HepG2 (cell line): Measurements from ENCODE around the gene NELFB. TPM values are rescaled to one million over a fixed set of nuclear protein-coding genes. Genes with fewer than 3 reads are reported as not detected.

Experiments
- AKAP8 ChIP-seq: sonication (generic); formaldehyde crosslinking; IDR thresholded peaks from 2 replicates; pipeline ENCODE4 v1.5.1; 2020; ENCODE audit warnings: mild to moderate bottlenecking, missing genetic modification reagents
- HMGXB4 ChIP-seq, 2 experiments: sonication (generic) in 1 of 2; formaldehyde crosslinking in 1 of 2; IDR thresholded peaks; 2 replicates each; pipeline versions ENCODE4 v1.4.0 to v1.6.1; 2018 to 2020; ENCODE audit warnings: missing genetic modification reagents in 2 of 2, borderline replicate concordance in 1 of 2, low read depth in 1 of 2, mild to moderate bottlenecking in 1 of 2, missing biosample characterization in 1 of 2
- JUND ChIP-seq: sonication (generic); formaldehyde crosslinking; IDR thresholded peaks from 2 replicates; pipeline ENCODE4 v1.8.0; 2022; ENCODE audit warnings: mild to moderate bottlenecking, missing genetic modification reagents
- KAT7 ChIP-seq: IDR thresholded peaks from 2 replicates; pipeline ENCODE4 v1.6.1; 2018; ENCODE audit warnings: borderline replicate concordance, missing compliant biosample characterization
- KDM4B ChIP-seq: sonication (generic); formaldehyde crosslinking; IDR thresholded peaks from 2 replicates; pipeline ENCODE4 v1.4.0; 2020; ENCODE audit warnings: missing genetic modification reagents
- NR0B2 ChIP-seq: sonication (generic); formaldehyde crosslinking; IDR thresholded peaks from 2 replicates; pipeline ENCODE4 v1.4.0; 2020; ENCODE audit warnings: mild to moderate bottlenecking, missing genetic modification reagents
- SIN3A ChIP-seq: IDR thresholded peaks from 2 replicates; pipeline ENCODE4 v1.6.1; 2011; ENCODE audit warnings: low read depth, mild to moderate bottlenecking, control low read depth, low read length, borderline replicate concordance
- SRY ChIP-seq: sonication (generic); formaldehyde crosslinking; IDR thresholded peaks from 2 replicates; pipeline ENCODE4 v1.8.0; 2022; ENCODE audit warnings: mild to moderate bottlenecking, missing genetic modification reagents
- TAF15 ChIP-seq: fragments of 200-400 bp; formaldehyde crosslinking; IDR thresholded peaks from one replicate; pipeline ENCODE4 v1.6.1; 2018; ENCODE audit warnings: mild to moderate bottlenecking, low read depth, low read length; ENCODE audit not compliant: poor library complexity, severe bottlenecking
- ZBTB39 ChIP-seq: sonication (generic); formaldehyde crosslinking; IDR thresholded peaks from 2 replicates; pipeline ENCODE4 v1.5.0; 2020; ENCODE audit warnings: missing genetic modification reagents
- ZNF235 ChIP-seq: sonication (generic); formaldehyde crosslinking; IDR thresholded peaks from 2 replicates; pipeline ENCODE4 v1.8.1; 2023; ENCODE audit warnings: mild to moderate bottlenecking, missing genetic modification reagents, borderline replicate concordance
- ZNF607 ChIP-seq: sonication (generic); formaldehyde crosslinking; IDR thresholded peaks from 2 replicates; pipeline ENCODE4 v1.5.1; 2020; ENCODE audit warnings: missing genetic modification reagents, mild to moderate bottlenecking, borderline replicate concordance
- ZNF883 ChIP-seq: sonication (generic); formaldehyde crosslinking; IDR thresholded peaks from 2 replicates; pipeline ENCODE4 v1.5.1; 2020; ENCODE audit warnings: mild to moderate bottlenecking, missing genetic modification reagents; ENCODE audit errors: not compliant biosample characterization
- polyA plus RNA-seq, 8 experiments: library from polyadenylated mRNA; depleted of rRNA in 3 of 8; stranded (reverse) in 7 of 8; unstranded in 1 of 8; fragments of >200 nt; fragmentation: Illumina TruSeq in 4 of 8; extraction: Trizol in 4 of 8; gene quantifications; 2 replicates each; pipeline versions ENCODE4 v1.2.1 to v1.2.3, GENCODE V29; 2011 to 2016; ENCODE audit warnings: low read depth in 4 of 8, missing spikeins in 1 of 8, mixed read lengths in 1 of 8; ENCODE audit not compliant: insufficient read depth in 1 of 8
- total RNA-seq, 5 experiments: library from RNA; depleted of rRNA; stranded (reverse); fragments of >200 nt; fragmentation: Illumina TruSeq; extraction: Trizol; gene quantifications; 2 replicates each; pipeline ENCODE4 v1.2.3, GENCODE V29; 2016; ENCODE audit warnings: low read depth in 1 of 5
- TF ChIP-seq, protein P1 (sequence below): sonication (generic); formaldehyde crosslinking; conservative IDR thresholded peaks from 2 replicates; pipeline ENCODE4 v1.4.0; 2020; ENCODE audit warnings: mild to moderate bottlenecking, missing genetic modification reagents, moderate library complexity
- TF ChIP-seq, protein P2 (sequence below): sonication (generic); formaldehyde crosslinking; IDR thresholded peaks from 2 replicates; pipeline ENCODE4 v1.4.0; 2020; ENCODE audit warnings: low read depth, mild to moderate bottlenecking, missing genetic modification reagents
- TF ChIP-seq, protein P3 (sequence below): sonication (generic); formaldehyde crosslinking; IDR thresholded peaks from 2 replicates; pipeline ENCODE4 v1.4.0; 2020; ENCODE audit warnings: missing genetic modification reagents

Gene NELFB
- total and polyA plus RNA-seq, 2 of the 13 experiments (the other 11 are each of a cell fraction or from before 2014, with no cell fraction given), result 26.5 to 45.8 TPM

GRCh38 chr9:137240318-137240840, 14.7 kb upstream of the NELFB start (continued):
- TF ChIP-seq, protein P1, sequence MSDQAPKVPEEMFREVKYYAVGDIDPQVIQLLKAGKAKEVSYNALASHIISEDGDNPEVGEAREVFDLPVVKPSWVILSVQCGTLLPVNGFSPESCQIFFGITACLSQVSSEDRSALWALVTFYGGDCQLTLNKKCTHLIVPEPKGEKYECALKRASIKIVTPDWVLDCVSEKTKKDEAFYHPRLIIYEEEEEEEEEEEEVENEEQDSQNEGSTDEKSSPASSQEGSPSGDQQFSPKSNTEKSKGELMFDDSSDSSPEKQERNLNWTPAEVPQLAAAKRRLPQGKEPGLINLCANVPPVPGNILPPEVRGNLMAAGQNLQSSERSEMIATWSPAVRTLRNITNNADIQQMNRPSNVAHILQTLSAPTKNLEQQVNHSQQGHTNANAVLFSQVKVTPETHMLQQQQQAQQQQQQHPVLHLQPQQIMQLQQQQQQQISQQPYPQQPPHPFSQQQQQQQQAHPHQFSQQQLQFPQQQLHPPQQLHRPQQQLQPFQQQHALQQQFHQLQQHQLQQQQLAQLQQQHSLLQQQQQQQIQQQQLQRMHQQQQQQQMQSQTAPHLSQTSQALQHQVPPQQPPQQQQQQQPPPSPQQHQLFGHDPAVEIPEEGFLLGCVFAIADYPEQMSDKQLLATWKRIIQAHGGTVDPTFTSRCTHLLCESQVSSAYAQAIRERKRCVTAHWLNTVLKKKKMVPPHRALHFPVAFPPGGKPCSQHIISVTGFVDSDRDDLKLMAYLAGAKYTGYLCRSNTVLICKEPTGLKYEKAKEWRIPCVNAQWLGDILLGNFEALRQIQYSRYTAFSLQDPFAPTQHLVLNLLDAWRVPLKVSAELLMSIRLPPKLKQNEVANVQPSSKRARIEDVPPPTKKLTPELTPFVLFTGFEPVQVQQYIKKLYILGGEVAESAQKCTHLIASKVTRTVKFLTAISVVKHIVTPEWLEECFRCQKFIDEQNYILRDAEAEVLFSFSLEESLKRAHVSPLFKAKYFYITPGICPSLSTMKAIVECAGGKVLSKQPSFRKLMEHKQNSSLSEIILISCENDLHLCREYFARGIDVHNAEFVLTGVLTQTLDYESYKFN (CRISPR knock-in tag), result no peak; the same call in 1 of the 2 replicates
- TF ChIP-seq TAF15, result no peak
- peak; percentile 43; the same call in 1 of the 2 replicates for TF ChIP-seq SIN3A
- TF ChIP-seq HMGXB4 (CRISPR knock-in tag; IDR thresholded peaks at IDR 0.05; ENCODE audit: borderline replicate concordance in 1 of 2, low read depth in 1 of 2), result peak; percentile 85 to 95; a peak in 3 of 4 replicates
- TF ChIP-seq, protein P2, sequence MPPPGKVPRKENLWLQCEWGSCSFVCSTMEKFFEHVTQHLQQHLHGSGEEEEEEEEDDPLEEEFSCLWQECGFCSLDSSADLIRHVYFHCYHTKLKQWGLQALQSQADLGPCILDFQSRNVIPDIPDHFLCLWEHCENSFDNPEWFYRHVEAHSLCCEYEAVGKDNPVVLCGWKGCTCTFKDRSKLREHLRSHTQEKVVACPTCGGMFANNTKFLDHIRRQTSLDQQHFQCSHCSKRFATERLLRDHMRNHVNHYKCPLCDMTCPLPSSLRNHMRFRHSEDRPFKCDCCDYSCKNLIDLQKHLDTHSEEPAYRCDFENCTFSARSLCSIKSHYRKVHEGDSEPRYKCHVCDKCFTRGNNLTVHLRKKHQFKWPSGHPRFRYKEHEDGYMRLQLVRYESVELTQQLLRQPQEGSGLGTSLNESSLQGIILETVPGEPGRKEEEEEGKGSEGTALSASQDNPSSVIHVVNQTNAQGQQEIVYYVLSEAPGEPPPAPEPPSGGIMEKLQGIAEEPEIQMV (CRISPR knock-in tag), result no peak; the same call in 1 of the 2 replicates
- peak; percentile 81 for TF ChIP-seq AKAP8
- TF ChIP-seq JUND (CRISPR knock-in tag), result 0 out of 2 replicates have a peak, but pooled peaks have one; percentile 49
- TF ChIP-seq SRY, result peak; percentile 85; the same call in 1 of the 2 replicates
- peak; percentile 79; the same call in 1 of the 2 replicates for TF ChIP-seq KDM4B (CRISPR knock-in tag)
- TF ChIP-seq NR0B2 (CRISPR knock-in tag), result peak; percentile 87; the same call in 1 of the 2 replicates
- TF ChIP-seq, protein P3, sequence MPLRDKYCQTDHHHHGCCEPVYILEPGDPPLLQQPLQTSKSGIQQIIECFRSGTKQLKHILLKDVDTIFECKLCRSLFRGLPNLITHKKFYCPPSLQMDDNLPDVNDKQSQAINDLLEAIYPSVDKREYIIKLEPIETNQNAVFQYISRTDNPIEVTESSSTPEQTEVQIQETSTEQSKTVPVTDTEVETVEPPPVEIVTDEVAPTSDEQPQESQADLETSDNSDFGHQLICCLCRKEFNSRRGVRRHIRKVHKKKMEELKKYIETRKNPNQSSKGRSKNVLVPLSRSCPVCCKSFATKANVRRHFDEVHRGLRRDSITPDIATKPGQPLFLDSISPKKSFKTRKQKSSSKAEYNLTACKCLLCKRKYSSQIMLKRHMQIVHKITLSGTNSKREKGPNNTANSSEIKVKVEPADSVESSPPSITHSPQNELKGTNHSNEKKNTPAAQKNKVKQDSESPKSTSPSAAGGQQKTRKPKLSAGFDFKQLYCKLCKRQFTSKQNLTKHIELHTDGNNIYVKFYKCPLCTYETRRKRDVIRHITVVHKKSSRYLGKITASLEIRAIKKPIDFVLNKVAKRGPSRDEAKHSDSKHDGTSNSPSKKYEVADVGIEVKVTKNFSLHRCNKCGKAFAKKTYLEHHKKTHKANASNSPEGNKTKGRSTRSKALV (CRISPR knock-in tag), result peak; percentile 89
- TF ChIP-seq KAT7 (CRISPR knock-in tag), result peak; percentile 78; the same call in 1 of the 2 replicates
- TF ChIP-seq ZNF607 (CRISPR knock-in tag), result peak; percentile 68
- TF ChIP-seq ZNF235, result 0 out of 2 replicates have a peak, but pooled peaks have one; percentile 71
- peak; percentile 77 for TF ChIP-seq ZNF883 (CRISPR knock-in tag)
- TF ChIP-seq ZBTB39 (CRISPR knock-in tag), result peak; percentile 89; the same call in 1 of the 2 replicates
